Gastroesophageal sphincter (tissue), 4 donors: ENCODE measurements around the gene MEA1. TPM values are rescaled to one million over a fixed set of nuclear protein-coding genes. Genes with fewer than 3 reads are reported as not detected.

Experiments
- ATAC-seq: fragments of 150-250 bp; one replicate; pipeline ENCODE4 v1.9.1; 2016; ENCODE audit warnings: mild to moderate bottlenecking, moderate library complexity
- H3K27ac ChIP-seq, 4 donors: fragments of 200-600 bp; sonication (generic) in 3 of 4; 1 replicate in 3 of 4; 2 replicates in 1 of 4; pipeline ENCODE4 v1.5.1; 2016 to 2019
- H3K27me3 ChIP-seq: fragments of 200-600 bp; sonication (generic); one replicate; pipeline ENCODE4 v1.5.1; 2019
- H3K36me3 ChIP-seq, 2 donors: fragments of 200-600 bp; sonication (generic); one replicate each; pipeline ENCODE4 v1.5.1; 2019; ENCODE audit warnings: control low read depth in 1 of 2
- H3K4me1 ChIP-seq, 3 donors: fragments of 200-600 bp; sonication (generic); 1 replicate in 2 of 3; 2 replicates in 1 of 3; pipeline ENCODE4 v1.5.1; 2016 to 2019; ENCODE audit warnings: control low read depth in 2 of 3
- H3K4me3 ChIP-seq, 2 donors: fragments of 200-600 bp; sonication (generic); one replicate each; pipeline ENCODE4 v1.5.1; 2019; ENCODE audit warnings: mild to moderate bottlenecking in 1 of 2, moderate library complexity in 1 of 2
- H3K9me3 ChIP-seq, 3 donors: fragments of 200-600 bp; sonication (generic); one replicate each; pipeline ENCODE4 v1.5.1; 2017 to 2019; ENCODE audit warnings: control low read depth in 2 of 3
- EP300 ChIP-seq: sonication (generic); formaldehyde crosslinking; IDR thresholded peaks from one replicate; pipeline ENCODE4 v1.6.1; 2017; ENCODE audit warnings: antibody characterized with exemption, mild to moderate bottlenecking
- POLR2A ChIP-seq, 2 donors: fragments of 450-650 bp; IDR thresholded peaks; one replicate each; pipeline ENCODE4 v1.6.1; 2017; ENCODE audit warnings: antibody characterized with exemption in 2 of 2, mild to moderate bottlenecking in 2 of 2, moderate library complexity in 1 of 2
- POLR2AphosphoS5 ChIP-seq: sonication (generic); formaldehyde crosslinking; IDR thresholded peaks from one replicate; pipeline ENCODE4 v1.6.1; 2017; ENCODE audit warnings: antibody characterized with exemption
- WGBS, 2 donors: methylation state at CpG; one replicate each; pipeline ENCODE4 v1.1.5; 2018; ENCODE audit warnings: low coverage in 1 of 2; 5-methylcytosine and 5-hydroxymethylcytosine counted together
- total RNA-seq, 4 donors: library from RNA; depleted of rRNA; stranded (reverse); fragments of >200 nt; gene quantifications; one replicate each; pipeline ENCODE4 v1.1.0, GENCODE V29; 2016
- TF ChIP-seq, protein P1 (sequence below), 4 experiments: fragments of 200-600 bp in 2 of 4; fragments of 450-650 bp in 2 of 4; sonication (generic) in 1 of 4; IDR thresholded peaks; one replicate each; pipeline ENCODE4 v1.5.1; 2017 to 2019; ENCODE audit warnings: antibody characterized with exemption in 4 of 4, mild to moderate bottlenecking in 2 of 4, moderate library complexity in 2 of 4

MEA1 gene
- total RNA-seq, 4 donors from 2014 or later, result 56.0 to 62.1 (median 58.3) TPM

DNA sequence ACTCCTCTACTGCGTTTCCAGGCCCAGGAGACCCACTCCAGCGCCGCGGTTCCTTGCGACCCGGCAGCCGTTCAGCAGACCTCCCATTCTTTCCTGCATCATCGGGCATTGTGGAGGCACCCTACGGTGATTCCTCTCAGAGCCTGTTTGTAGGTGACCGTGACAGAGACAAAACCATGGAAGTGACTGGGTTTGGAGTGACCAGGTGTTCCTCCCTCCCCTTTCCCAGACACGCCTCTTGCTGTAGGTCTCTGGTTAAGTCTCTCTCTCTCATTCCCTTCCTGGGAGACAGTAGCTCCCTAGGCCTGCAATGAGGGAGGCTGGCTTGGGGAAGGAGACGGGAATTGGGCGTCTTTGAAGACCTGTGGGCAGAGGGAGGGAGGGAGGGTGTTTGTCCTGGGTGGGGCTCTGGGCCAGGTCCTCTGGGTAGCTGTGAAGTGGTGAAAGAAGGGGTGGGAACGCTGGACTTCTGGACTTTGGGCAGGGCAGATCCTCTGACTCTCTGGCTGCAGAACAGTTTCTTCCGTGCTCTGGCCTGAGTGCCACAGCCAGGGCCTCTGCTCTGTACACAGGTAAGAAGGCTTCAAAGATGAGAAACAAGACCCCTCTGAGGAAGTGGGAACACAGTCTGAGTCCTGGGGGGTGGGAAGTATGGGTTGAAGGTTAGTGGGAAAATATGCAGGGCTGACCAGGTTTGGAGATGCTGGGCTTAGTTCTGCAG, 46.4 kb upstream of the MEA1 start:
- Histone ChIP-seq H3K27ac (peak overlapping the region; percentile 44 to 91 (median 88)), H3K4me3 (peak overlapping the region; percentile 66 to 85), H3K27me3 (no peaks in the 10 kb centered on the region), H3K36me3 (peaks cover 0 to 61% of the 10 kb centered on the region in 2 donors), H3K9me3 (no peaks in the 10 kb centered on the region), H3K4me1 (peaks cover 0 to 35% (median 14%) of the 10 kb centered on the region in 3 donors)
- TF ChIP-seq EP300 (no peak), POLR2AphosphoS5 (no peak), POLR2A (IDR thresholded peaks at IDR 0.05) (no peak)
- TF ChIP-seq, protein P1, sequence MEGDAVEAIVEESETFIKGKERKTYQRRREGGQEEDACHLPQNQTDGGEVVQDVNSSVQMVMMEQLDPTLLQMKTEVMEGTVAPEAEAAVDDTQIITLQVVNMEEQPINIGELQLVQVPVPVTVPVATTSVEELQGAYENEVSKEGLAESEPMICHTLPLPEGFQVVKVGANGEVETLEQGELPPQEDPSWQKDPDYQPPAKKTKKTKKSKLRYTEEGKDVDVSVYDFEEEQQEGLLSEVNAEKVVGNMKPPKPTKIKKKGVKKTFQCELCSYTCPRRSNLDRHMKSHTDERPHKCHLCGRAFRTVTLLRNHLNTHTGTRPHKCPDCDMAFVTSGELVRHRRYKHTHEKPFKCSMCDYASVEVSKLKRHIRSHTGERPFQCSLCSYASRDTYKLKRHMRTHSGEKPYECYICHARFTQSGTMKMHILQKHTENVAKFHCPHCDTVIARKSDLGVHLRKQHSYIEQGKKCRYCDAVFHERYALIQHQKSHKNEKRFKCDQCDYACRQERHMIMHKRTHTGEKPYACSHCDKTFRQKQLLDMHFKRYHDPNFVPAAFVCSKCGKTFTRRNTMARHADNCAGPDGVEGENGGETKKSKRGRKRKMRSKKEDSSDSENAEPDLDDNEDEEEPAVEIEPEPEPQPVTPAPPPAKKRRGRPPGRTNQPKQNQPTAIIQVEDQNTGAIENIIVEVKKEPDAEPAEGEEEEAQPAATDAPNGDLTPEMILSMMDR (IDR thresholded peaks at IDR 0.05), result no peak
- WGBS, 2 donors, result 0 to 6% methylated on average over 1 to 11 of the region's 15 CpGs
- no peak for ATAC-seq

DNA sequence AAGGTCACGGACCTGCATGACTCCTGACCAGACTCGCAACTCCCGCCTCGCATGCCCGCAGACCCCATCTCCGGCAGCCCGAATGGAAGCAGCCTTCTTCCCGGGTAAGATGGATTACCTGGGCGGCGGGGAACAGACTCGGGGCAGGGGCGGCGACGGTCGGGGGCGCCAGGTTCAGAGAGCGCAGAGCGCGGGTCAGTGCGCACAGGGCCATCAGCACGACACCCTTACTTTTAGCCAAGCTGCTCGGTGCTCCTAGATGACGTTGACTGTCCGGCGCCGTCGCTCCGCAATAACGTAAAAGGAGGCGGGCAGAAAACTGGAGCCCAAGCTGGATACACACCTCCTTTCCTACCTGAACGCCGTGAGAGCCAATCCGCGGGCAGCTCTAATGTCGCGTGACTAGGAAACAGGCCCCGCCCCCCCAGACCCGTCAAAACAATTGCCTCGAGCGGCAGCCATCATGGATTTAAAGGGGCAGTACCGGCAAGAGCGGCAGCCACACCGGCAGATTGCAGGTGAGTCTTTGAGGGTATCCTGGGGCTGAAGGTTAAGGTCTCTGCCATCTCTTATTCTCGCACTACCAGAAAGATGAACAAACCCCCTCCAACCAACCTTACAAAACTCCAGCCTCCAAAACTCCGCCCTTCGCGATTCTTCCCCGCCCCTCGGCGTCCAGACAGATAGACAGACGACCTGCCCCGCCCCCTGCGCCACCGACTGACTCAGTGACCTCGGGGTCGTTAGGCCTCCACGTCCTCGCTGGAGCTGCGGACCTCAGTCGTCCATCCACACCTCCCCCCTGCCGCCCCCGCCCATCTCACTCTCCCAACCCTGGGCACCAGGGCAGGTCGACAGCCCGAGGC, 45.7 kb upstream of the MEA1 start, which contains the start of the genes KLC4 and MRPL2:
KLC4 (plus strand) TSS at position 464 of the 866 bp plus-strand sequence. CDS start 1,705 bp downstream, outside the sequence.
MRPL2 (minus strand) TSS at position 267 of the 866 bp plus-strand sequence; CDS start at position 214, 53 bp downstream.
- H3K4me3 ChIP-seq, result peak within 1 kb of the TSS; percentile 66 to 85
- WGBS, 2 donors, result 0 to 3% methylated on average over 1 to 6 of the region's 64 CpGs
- H3K36me3 ChIP-seq, result peaks cover 0 to 57% of the 10 kb centered on the region in 2 donors
- H3K4me1 ChIP-seq, result peaks cover 0 to 42% (median 16%) of the 10 kb centered on the region in 3 donors
- peak; percentile 97 for ATAC-seq
- H3K27me3 ChIP-seq, result no peaks in the 10 kb centered on the region
- peak within 1 kb of the TSS; percentile 60 to 91 (median 88) for H3K27ac ChIP-seq
- H3K9me3 ChIP-seq, result no peaks in the 10 kb centered on the region
- TF ChIP-seq, protein P1 (IDR thresholded peaks at IDR 0.05), result no peak
- no peak for TF ChIP-seq EP300
- TF ChIP-seq POLR2A (IDR thresholded peaks at IDR 0.05), result peak; percentile 79 to 89
- TF ChIP-seq POLR2AphosphoS5, result peak; percentile 93

DNA sequence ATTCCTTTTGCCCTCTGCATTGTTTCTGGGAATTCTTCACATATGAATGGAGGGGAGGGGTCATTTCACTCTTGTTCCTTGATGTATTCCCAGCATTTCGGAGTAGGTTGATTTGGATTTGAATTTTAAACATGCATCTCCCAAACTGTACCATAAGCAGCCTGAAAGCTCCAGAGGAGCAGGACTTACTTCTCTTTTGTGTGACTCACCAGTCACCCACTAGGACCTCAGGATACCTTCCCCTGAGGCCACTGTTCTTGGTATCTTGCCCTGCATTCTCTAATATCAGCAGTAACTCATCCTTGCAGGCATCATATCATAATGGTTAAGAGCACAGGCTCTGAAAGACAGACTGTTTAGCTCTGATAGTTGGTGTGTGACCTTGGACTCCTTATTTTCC, 44.8 kb upstream of the MEA1 start:
- H3K27me3 ChIP-seq, result no peaks in the 10 kb centered on the region
- peaks cover 0 to 48% of the 10 kb centered on the region in 2 donors for H3K36me3 ChIP-seq
- WGBS, 2 donors, result 83 to 100% methylated on average over 1 of the region's 1 CpG
- ATAC-seq, result no peak
- H3K4me1 ChIP-seq, result peaks cover 0 to 47% (median 19%) of the 10 kb centered on the region in 3 donors
- H3K9me3 ChIP-seq, result no peaks in the 10 kb centered on the region
- peak overlapping the region; percentile 66 to 85 for H3K4me3 ChIP-seq
- peak overlapping the region; percentile 60 to 91 (median 88) for H3K27ac ChIP-seq
- TF ChIP-seq EP300, result no peak
- TF ChIP-seq POLR2AphosphoS5, result no peak
- TF ChIP-seq, protein P1 (IDR thresholded peaks at IDR 0.05), result no peak
- no peak for TF ChIP-seq POLR2A (IDR thresholded peaks at IDR 0.05)

DNA sequence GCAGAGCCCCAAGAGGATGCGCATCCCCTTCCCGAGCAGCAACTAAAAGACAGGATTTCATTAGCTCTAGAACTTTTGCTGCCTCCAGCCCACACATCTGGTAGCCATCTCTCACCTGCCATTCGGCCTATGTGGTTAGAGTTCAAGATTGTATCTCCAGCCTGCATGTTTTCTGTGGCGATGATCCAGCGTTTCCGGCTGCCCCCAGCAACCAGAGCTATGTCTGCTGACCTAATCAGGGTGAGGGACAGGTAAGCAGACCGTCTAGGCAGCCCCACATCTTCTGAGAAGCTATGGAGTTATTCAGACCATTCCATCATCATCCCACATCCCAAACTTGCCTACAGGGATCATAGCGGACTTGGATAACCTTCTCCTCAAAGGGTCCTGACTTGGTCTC, 42.2 kb upstream of the MEA1 start:
- H3K4me3 ChIP-seq, result no peak overlapping the region
- TF ChIP-seq EP300 (no peak), POLR2AphosphoS5 (no peak), POLR2A (IDR thresholded peaks at IDR 0.05) (no peak)
- TF ChIP-seq, protein P1 (IDR thresholded peaks at IDR 0.05), result no peak
- peaks cover 0 to 56% (median 22%) of the 10 kb centered on the region in 3 donors for H3K4me1 ChIP-seq
- no peak for ATAC-seq
- H3K27ac ChIP-seq, result no peak overlapping the region
- peaks cover 0 to 36% of the 10 kb centered on the region in 2 donors for H3K36me3 ChIP-seq
- 73 to 87% methylated on average over 2 to 7 of the region's 8 CpGs for WGBS, 2 donors
- no peaks in the 10 kb centered on the region for H3K27me3 ChIP-seq
- H3K9me3 ChIP-seq, result no peaks in the 10 kb centered on the region
